NB4 (cell line): ENCODE data around the gene FKBP1C.
"Not testable (repeated sequence)": the region's sequence is repeated elsewhere in the genome, so short reads cannot be mapped to it uniquely, and the experiment has no call there.

Source experiments
- CTCF ChIP-seq: IDR thresholded peaks from one replicate; pipeline ENCODE4 v1.5.1; 2012; ENCODE audit warnings: low read depth, low read length
- MYC ChIP-seq: IDR thresholded peaks from 2 replicates; pipeline ENCODE4 v1.6.1; 2011; ENCODE audit warnings: low read depth, low read length
- POLR2A ChIP-seq: IDR thresholded peaks from 2 replicates; pipeline ENCODE4 v1.6.1; 2011; ENCODE audit warnings: mild to moderate bottlenecking; ENCODE audit not compliant: insufficient read length; ENCODE audit errors: extremely low read depth
- TF ChIP-seq, protein P1 (sequence below): IDR thresholded peaks from 2 replicates; pipeline ENCODE4 v1.6.1; 2011; ENCODE audit warnings: low read depth, low read length

DNA sequence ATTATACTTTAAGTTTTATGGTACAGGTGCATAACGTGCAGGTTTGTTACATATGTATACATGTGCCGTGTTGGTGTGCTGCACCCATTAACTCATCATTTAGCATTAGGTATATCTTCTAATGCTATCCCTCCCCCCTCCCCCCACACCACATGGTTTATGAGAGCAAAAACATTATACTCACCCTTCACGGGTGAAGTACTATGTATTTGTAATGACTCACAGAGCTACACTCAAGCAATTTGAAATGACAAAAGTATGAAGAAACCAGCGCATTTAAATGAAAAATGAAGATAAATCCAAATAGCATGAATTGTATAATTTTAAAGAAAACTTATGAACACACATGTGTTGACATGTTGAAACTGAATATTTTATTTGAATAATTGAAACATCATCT is 14.7 kb downstream of the FKBP1C start:
- TF ChIP-seq POLR2A, CTCF, MYC: not testable (repeated sequence)
- TF ChIP-seq, protein P1, sequence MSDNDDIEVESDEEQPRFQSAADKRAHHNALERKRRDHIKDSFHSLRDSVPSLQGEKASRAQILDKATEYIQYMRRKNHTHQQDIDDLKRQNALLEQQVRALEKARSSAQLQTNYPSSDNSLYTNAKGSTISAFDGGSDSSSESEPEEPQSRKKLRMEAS, result not testable (repeated sequence)
